Subcutaneous abdominal adipose tissue (tissue), 5 donors: ENCODE measurements around the gene AP3B1.
A peak's percentile ranks its signal among the peaks of the same experiment; 100 is the strongest.
"Not testable (repeated sequence)": the region's sequence is repeated elsewhere in the genome, so short reads cannot be mapped to it uniquely, and the experiment has no call there.

ENCODE experiments used
- H3K27ac ChIP-seq: one replicate; pipeline ENCODE4 v1.7.0; 2013; ENCODE audit warnings: low read depth, mild to moderate bottlenecking, inconsistent platforms, low read length, moderate library complexity
- H3K27me3 ChIP-seq, 5 donors: one replicate each; pipeline ENCODE4 v1.7.0; 2013; ENCODE audit warnings: low read length in 5 of 5, inconsistent platforms in 1 of 5; ENCODE audit not compliant: control insufficient read depth in 5 of 5, insufficient read depth in 4 of 5
- H3K36me3 ChIP-seq, 5 donors: one replicate each; pipeline ENCODE4 v1.7.0; 2013; ENCODE audit warnings: low read length in 5 of 5; ENCODE audit not compliant: control insufficient read depth in 5 of 5, insufficient read depth in 5 of 5
- H3K4me1 ChIP-seq, 5 donors: one replicate each; pipeline ENCODE4 v1.7.0; 2013; ENCODE audit warnings: low read length in 5 of 5, mild to moderate bottlenecking in 3 of 5, moderate library complexity in 1 of 5; ENCODE audit not compliant: control insufficient read depth in 5 of 5, insufficient read depth in 5 of 5
- H3K4me3 ChIP-seq, 5 donors: one replicate each; pipeline ENCODE4 v1.7.0; 2013; ENCODE audit warnings: low read length in 5 of 5, low read depth in 1 of 5
- H3K9ac ChIP-seq, 5 donors: one replicate each; pipeline ENCODE4 v1.7.0; 2013; ENCODE audit warnings: low read length in 5 of 5, mild to moderate bottlenecking in 4 of 5, moderate library complexity in 3 of 5
- H3K9me3 ChIP-seq, 5 donors: one replicate each; pipeline ENCODE4 v1.7.0; 2013; ENCODE audit warnings: low read length in 5 of 5; ENCODE audit not compliant: control insufficient read depth in 5 of 5
- donor health status: healthy.
- donor health status: healthy.
- donor health status: healthy.
- donor health status: healthy.
- donor health status: healthy.

AP3B1 gene

DNA sequence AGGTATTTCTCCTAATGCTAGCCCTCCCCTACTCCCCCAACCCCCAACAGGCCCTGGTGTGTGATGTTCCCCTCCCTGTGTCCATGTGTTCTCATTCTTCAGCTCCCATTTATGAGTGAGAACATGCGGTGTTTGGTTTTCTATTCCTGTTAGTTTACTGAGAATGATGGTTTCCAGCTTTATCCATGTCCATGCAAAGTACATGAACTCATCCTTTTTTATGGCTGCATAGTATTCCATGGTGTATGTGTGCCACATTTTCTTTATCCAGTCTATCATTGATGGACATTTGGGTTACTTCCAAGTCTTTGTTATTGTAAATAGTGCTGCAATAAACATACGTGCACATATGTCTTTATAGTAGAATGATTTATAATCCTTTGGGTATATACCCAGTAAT, 247.7 kb downstream of the AP3B1 start:
- not testable (repeated sequence) for H3K36me3 ChIP-seq, H3K4me3 ChIP-seq, H3K4me1 ChIP-seq, H3K27ac ChIP-seq, H3K9ac ChIP-seq, H3K9me3 ChIP-seq, H3K27me3 ChIP-seq

DNA sequence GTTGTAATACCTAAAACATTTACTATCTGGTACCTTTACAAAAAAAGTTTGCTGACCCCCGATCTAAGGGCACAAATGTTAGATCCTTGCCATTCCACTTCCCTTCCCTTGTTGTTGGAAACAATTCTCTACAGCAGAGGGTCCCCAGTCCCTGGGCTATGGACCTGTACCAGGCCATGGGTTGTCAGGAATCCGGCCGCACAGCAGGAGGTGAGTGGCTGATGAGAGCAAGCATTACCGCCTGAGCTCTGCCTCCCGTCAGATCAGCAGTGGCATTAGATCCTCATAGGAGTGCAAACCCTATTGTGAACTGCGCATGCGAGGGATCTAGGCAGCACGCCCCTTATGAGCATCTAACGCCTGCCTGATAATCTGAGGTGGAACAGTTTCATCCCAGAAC, 248.5 kb downstream of the AP3B1 start:
- H3K4me1 ChIP-seq, result peaks cover 0 to 8% (median 0%) of the 10 kb centered on the region in 5 donors
- no peak overlapping the region for H3K9ac ChIP-seq
- no peaks in the 10 kb centered on the region for H3K27me3 ChIP-seq
- H3K36me3 ChIP-seq, result peaks cover 0 to 6% (median 5%) of the 10 kb centered on the region in 5 donors
- H3K4me3 ChIP-seq, result no peak overlapping the region
- no peaks in the 10 kb centered on the region for H3K9me3 ChIP-seq
- no peak overlapping the region for H3K27ac ChIP-seq

DNA sequence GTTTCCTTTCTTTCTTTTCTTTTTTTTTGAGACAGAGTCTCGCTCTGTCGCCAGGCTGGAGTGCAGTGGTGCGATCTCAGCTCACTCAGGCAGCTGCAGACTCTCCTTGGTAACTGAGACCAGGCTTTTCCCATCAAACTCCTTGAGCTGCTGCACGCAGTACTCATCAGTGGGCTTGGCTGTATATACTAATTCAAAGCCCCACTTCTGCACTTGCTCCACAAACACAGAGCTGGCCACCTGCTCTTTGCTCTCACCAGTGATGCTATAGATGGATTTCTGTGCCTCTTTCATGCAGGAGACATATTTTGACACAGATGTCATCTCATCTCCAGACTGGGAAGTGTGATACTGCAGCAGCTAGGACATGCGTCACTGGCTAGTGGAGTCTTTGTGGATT, 252.7 kb downstream of the AP3B1 start:
- Histone ChIP-seq H3K9ac (no peak overlapping the region), H3K36me3 (peaks cover 6 to 19% (median 9%) of the 10 kb centered on the region in 5 donors), H3K27me3 (no peaks in the 10 kb centered on the region), H3K9me3 (no peaks in the 10 kb centered on the region), H3K27ac (no peak overlapping the region), H3K4me1 (peaks cover 0 to 8% (median 0%) of the 10 kb centered on the region in 5 donors), H3K4me3 (no peak overlapping the region)

DNA sequence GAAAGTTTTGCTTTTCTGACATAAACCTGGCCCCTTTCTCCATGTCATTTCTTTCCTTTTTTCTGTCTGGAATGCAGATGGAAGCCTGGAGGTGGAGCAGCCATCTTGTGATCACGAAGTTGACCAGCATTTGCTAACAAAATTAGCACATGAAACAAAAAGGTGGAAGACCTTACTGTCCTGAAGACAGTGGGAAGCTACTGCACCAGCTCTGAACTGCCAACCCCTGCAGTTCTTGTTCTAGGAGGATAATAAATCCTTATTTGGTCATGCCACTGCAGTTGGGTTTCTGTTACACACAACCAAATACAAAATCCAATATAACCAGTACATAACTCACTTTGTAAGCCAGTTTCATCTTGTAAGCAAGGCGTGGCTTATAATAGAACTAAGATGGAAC, 269.0 kb downstream of the AP3B1 start:
- Histone ChIP-seq H3K4me1 (no peaks in the 10 kb centered on the region), H3K9me3 (no peaks in the 10 kb centered on the region), H3K9ac (no peak overlapping the region), H3K27ac (no peak overlapping the region), H3K36me3 (peaks cover 0 to 8% (median 7%) of the 10 kb centered on the region in 5 donors), H3K4me3 (no peak overlapping the region), H3K27me3 (no peaks in the 10 kb centered on the region)

DNA sequence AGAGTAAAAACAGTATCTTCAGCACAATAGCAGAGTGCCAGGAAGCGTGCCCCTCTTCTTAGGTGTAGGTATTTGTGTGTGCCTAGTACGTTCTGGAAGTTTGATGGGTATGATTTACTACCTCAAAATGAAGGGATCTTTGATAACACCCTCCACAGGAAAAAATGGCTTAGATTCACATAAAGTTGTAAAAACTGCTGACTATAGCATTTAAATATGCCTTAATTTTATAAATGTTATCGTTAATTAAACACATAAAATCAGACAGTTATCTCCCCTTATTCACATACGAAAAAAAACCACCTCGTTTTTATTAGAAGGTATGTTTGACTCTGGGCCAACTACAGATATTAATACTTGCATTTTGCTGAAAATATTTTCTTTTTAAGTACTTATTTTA, 274.8 kb downstream of the AP3B1 start:
- Histone ChIP-seq H3K27ac (no peak overlapping the region), H3K4me3 (no peak overlapping the region), H3K4me1 (no peaks in the 10 kb centered on the region), H3K36me3 (peaks cover 0 to 12% (median 3%) of the 10 kb centered on the region in 5 donors), H3K9ac (no peak overlapping the region), H3K9me3 (no peaks in the 10 kb centered on the region), H3K27me3 (no peaks in the 10 kb centered on the region)

DNA sequence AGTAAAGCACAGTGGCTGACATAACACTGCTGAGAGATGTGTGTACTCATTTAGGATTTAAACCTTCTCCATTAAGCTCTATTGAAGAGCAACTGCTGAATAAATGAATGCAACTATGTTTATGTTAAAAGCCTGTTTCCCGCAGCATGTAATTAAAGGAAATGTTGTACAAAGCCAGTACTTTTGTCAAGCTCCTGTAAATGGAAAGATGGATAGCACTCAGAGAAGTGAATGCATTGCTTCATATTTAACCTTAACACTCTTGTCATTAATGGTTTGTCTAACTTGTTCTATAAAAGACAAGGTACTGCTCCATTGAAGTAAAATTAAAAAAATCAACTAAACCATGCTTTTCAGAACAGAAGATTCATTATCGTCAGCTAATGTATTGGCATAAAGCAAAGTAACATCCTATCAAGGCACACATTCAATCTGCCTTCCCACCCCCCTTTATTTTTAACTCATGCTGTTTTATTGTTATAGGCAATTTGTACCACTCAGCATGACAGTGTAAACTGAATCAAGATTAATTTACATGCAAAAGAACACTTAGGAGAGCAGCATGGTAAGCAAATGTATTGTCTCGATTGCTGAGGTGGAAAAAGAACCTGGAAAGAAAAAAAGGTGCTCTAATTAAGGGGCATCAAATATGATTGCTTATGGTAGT, 277.5 kb downstream of the AP3B1 start:
- H3K4me1 ChIP-seq, result no peaks in the 10 kb centered on the region
- no peaks in the 10 kb centered on the region for H3K9me3 ChIP-seq
- H3K4me3 ChIP-seq, result no peak overlapping the region
- no peak overlapping the region for H3K9ac ChIP-seq
- no peak overlapping the region for H3K27ac ChIP-seq
- H3K36me3 ChIP-seq, result peaks cover 0 to 7% (median 0%) of the 10 kb centered on the region in 5 donors
- H3K27me3 ChIP-seq, result no peaks in the 10 kb centered on the region

DNA sequence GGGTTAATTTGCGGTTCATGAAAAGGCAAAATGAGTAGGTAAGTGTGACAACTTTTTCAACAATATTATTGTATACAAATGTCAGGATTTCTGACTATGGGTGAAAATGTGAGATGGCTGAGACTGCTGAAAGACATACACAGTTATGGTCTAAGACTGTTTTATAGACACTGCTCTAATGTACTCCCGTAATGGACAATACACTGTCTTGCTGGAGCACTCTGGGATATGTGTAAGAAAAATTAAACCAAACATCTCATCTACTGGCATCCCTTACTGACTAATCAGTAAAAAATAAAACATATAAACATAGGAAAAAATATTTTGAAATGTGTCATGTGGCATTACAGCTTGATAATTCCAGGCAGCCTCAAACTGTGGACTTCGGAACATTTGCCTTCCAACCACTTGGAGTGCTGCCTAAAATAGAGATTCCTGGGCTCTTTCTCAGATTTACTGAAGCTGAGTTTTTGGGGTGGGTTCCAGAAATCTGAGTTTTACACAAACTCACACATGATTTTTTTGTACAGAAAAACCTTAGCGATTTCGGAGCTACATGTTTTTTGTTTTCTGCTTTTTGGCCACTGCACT, 284.5 kb downstream of the AP3B1 start:
- no peaks in the 10 kb centered on the region for H3K27me3 ChIP-seq
- peak overlapping the region in 2 of 5 donors; percentile 9 to 48 for H3K9ac ChIP-seq
- H3K27ac ChIP-seq, result peak overlapping the region; percentile 33
- no peaks in the 10 kb centered on the region for H3K9me3 ChIP-seq
- H3K4me1 ChIP-seq, result peaks cover 0 to 11% (median 4%) of the 10 kb centered on the region in 5 donors
- peaks cover 0 to 4% (median 0%) of the 10 kb centered on the region in 5 donors for H3K36me3 ChIP-seq
- peak overlapping the region in 1 of 5 donors; percentile 19 for H3K4me3 ChIP-seq

DNA sequence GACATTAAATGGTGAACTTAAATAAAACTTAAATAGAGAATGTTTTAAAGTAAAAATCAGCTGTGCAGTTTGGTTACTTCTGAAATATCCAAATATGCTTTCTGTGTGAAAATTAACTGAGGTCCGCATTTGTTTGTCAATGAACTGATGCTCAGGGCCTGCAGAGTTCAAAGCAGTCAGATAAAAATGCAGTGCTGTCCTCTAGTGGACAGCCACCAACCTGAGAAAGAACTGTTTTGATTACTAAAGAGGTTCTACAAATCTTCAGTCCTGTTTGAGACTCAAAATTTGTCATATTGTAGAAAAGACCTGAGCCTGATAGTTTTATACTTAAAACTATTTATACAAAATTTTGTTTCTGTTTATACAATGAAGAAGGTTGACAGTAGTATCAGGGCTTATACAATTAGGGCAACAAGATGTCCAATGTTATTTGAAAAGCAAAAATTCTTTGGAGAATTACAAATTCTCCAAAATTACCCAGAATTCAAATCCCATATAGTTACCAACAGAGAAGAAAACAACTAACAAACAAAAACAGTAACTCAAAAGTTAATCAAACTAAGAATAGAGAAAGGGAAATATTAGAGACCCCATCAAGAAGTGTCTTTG, 286.0 kb downstream of the AP3B1 start:
- no peak overlapping the region for H3K27ac ChIP-seq
- peaks cover 0 to 11% (median 4%) of the 10 kb centered on the region in 5 donors for H3K4me1 ChIP-seq
- H3K4me3 ChIP-seq, result no peak overlapping the region
- no peak overlapping the region for H3K9ac ChIP-seq
- H3K36me3 ChIP-seq, result peaks cover 0 to 4% (median 0%) of the 10 kb centered on the region in 5 donors
- no peaks in the 10 kb centered on the region for H3K9me3 ChIP-seq
- no peaks in the 10 kb centered on the region for H3K27me3 ChIP-seq

DNA sequence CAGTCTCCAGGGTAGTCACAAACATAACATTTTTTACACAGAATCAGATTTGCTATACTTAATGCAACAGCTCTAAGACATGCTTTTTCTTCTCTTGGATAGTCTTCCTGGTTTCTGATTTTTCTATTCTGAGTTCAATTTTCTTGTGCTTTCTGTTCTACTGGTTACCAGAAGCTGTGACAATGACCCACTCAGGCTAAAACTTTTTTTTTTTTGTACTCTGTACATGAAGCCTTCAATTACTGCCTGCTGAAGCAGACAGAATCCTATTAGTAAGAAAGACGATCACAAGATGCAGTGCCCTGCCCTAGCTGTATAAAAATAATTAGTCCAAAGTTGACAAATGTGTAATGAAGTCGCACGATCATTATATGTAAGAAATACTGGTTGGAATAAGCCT, 287.3 kb downstream of the AP3B1 start:
- peaks cover 0 to 11% (median 4%) of the 10 kb centered on the region in 5 donors for H3K4me1 ChIP-seq
- no peak overlapping the region for H3K27ac ChIP-seq
- H3K9ac ChIP-seq, result no peak overlapping the region
- peaks cover 0 to 7% (median 5%) of the 10 kb centered on the region in 5 donors for H3K36me3 ChIP-seq
- H3K4me3 ChIP-seq, result no peak overlapping the region
- H3K27me3 ChIP-seq, result no peaks in the 10 kb centered on the region
- no peaks in the 10 kb centered on the region for H3K9me3 ChIP-seq

DNA sequence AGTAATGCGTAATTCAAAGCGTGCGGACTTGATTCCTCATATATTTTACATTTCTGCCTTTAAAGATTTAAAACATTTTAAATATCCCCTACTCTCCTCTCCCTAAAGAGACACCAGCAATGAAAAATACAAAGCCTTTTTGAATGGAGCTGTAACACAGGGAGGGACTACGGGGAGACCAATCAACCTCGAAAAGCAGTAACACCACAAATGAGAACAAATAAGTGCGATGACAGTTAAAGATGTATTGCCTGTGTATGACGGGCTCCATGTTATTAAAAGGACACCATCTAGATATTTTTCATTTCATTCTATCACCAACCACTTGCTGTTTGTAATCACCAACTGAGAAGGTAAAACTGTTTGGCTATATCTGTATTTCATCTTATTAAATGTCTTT, 288.0 kb downstream of the AP3B1 start:
- H3K9me3 ChIP-seq, result no peaks in the 10 kb centered on the region
- peaks cover 0 to 11% (median 4%) of the 10 kb centered on the region in 5 donors for H3K4me1 ChIP-seq
- H3K27ac ChIP-seq, result no peak overlapping the region
- H3K27me3 ChIP-seq, result no peaks in the 10 kb centered on the region
- peaks cover 0 to 7% (median 5%) of the 10 kb centered on the region in 5 donors for H3K36me3 ChIP-seq
- no peak overlapping the region for H3K4me3 ChIP-seq
- no peak overlapping the region for H3K9ac ChIP-seq
